ENCODE results near the gene FHIT.
"Not testable (repeated sequence)": the region's sequence is repeated elsewhere in the genome, so short reads cannot be mapped to it uniquely, and the experiment has no call there.

The FHIT gene

DNA sequence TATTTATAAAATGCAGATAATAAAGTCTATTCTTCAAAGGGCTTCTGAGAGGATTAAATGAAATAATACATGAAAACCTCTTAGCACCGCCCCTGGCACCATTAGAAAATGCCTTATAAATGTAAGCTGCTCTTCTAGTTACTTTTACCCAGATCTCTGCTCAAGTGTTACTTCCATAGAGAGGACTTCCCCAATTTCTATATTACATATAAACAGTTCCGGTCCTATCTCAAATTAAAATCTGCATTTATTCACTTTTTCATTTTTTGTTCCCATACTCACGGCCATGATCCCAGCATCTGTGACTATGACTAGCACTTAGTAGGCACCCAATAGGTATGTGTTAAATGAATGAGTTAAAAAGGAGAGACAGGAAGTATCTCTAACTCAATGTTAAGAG is 1310.5 kb downstream of the FHIT start:
- peak; percentile 0 for DNase-seq

DNA sequence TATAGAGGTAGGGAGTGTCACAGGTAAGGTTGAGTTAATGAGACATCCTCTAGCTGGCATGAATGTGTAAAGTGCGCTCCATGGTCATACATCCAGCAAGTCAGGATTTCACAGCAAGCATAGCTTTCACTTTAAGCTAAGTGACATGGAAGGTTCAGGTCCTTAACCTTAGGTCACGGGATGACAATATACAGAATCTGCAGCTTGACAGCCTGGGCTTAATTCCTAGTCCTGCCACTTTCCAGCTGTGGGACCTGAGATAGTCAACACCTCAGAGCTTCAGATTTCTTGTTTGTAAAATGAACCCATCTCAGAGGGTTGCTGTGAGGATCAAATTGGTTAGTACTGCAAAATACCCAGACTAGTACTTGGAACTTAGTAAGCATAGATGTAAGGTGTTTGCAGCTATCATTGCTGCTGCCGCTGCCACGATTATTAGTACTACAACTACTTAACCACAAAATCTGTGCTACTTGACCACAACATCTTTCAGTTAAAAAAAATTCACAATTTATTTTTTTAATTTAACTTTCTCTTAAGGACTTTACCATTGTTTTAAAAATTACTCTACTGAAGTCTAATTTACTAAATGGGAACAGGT is 1311.3 kb downstream of the FHIT start:
- no peak for DNase-seq

DNA sequence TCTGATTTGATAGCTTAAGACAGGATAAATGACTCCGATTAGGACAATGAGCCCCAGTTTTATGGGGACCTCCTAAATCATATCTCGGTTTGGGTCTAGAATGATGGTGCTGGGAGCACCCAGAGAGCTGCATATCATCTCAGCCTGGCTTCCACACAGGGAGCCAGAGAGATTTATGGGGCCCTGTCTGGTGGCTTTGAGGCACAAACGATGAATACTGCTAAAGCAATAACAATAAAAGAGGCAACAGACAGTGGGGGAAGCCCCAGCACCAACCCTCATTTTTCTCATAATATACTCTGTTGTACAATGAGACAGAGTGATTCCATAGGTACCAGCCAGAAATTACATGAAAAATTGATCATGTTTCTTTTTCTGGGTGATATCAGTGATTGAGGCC is 1312.4 kb downstream of the FHIT start:
- no peak for DNase-seq

DNA sequence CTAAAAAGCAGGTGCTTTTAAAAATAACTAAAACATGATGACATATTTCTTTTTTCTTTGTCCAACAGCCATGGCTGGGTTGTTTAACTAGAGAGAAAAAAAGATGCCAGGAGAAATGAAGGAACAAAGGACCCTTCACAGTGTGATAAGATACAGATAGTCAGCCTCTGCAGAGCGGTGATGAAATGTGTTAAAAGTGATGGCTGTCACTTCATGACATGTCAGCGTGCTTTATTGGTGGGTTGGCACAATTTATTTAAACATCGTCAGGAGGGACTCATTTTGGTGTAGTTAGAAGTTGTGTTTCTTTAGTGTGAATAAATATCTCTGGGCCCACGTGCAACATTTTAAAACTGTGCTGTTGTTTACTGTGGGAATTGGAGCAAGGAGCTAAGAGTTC is 1314.1 kb downstream of the FHIT start:
- no peak for DNase-seq

DNA sequence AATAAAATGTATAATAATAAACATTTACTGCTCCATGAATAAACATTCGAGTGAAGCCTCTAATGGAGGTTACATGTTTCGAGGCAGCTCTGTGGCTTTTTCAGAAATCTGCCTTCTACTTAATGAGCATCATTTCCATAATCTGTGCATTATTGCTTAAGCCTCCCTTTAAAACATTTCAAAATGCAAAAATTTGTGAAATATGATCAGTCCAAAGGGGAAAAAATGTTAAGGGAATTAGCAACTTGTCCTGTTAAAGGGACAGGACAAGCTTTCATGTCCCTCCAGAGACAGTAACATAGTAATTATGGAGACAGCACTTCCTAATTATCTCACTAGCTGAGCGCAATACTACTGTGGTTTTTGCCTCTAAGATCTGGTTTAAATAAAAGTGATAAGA is 1314.8 kb downstream of the FHIT start:
- DNase-seq: no peak

DNA sequence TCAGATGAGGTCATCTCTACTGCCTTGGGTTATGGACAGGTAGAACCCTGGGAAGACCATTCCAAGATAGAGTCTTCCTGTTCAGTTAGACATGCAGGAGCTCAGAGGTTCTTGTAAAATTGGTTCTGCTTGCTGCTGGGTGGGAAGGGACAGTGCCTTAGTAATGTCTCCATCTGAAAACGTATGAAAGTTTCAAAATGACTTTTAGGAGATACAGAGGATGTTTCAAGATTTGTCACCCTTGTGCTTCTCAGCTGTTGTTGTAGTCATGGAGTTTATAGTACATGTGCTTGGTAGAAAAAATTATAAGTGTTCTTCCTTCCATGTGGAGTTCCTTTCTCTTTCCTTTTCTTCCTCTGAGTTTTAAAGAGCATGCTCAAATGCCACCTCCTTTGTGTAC is 1316.2 kb downstream of the FHIT start:
- no peak for DNase-seq

DNA sequence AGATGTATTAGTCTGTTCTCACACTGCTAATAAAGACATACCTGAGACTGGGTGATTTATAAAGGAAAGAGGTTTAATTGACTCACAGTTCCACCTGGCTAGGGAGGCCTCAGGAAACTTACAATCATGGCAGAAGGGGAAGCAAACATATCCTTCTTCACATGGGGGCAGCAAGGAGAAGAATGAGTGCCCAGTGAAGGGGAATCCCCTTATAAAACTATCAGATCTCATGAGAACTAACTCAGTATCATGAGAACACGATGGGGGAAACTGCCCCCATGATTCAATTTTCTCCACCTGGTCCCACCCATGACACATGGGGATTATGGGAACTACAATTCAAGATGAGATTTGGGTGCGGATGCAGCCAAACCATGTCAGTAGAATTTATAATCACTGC is 1316.7 kb downstream of the FHIT start:
- not testable (repeated sequence) for DNase-seq

DNA sequence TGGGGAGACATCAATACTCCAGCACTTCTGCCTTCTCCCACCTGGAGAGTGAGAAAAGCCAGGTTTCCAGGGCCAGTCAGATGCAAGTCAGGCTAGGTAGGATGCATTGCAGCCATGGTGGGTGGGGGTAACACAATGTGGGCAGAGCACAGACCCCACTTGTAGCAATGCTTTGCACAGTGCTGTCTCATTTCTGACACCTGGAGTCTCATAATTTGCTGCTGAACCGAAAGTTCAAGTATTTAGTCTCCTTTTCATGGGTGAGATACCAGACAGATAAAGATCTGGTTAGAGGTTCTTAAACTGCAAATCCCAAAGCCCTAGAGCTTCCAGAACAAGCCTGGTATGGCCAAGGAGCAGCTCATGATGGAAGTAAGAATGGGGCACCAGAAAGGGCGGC is 1321.1 kb downstream of the FHIT start:
- DNase-seq: no peak

DNA sequence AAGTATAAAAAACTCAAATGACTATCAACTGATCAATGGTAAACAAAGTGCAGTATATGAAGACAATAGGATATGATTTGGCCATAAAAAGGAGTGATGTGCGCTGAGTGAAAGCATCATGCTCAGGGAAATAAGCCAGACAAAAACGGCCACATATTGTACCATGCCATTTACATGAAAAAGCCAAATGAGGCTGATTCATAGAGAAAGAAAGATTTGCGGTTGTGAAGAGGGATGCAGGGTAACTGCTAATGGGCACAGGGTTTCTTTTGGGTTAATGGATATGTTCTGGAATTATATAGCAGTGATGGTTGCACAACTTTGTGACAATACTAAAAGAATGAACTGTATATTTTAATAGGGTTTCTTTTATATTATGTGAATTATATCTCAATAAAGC is 1324.2 kb downstream of the FHIT start:
- no peak for DNase-seq

DNA sequence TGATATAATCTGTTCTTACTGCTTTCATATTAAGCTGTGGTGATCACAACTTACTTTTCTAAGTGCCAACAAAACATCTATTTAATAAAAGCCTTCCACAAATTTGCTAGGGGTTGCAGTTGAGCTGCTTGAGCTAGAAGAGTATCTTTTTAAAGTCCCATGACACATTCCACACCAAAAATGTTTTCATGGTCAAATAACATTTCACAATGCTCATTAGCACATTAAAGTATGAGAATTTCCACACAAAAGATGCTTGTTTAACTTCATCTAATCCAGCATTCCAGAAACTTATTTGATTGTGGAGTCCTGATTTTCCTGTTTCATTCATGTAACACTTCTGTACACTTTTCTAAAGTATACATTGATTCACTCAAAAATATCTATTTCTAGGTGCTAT is 1325.3 kb downstream of the FHIT start:
- no peak for DNase-seq

DNA sequence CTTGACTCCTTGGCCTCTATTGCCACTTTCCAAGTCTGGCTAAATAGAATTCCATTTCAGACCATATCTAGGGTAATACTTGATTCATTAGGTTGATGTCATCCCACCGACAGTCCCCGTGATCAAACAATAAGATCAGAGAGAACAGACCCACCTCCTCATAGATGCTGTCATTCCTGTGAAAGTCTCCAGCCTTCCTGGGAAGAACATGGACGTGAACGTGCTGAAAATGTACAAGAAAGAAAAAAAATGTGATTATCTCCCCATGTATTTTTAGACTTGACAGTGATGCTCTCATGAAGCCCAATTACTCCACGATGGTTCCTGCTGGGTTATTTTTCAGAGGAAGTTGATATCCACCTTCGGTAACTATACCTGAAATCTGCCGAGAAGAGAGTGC is 1329.1 kb downstream of the FHIT start:
- DNase-seq: no peak

DNA sequence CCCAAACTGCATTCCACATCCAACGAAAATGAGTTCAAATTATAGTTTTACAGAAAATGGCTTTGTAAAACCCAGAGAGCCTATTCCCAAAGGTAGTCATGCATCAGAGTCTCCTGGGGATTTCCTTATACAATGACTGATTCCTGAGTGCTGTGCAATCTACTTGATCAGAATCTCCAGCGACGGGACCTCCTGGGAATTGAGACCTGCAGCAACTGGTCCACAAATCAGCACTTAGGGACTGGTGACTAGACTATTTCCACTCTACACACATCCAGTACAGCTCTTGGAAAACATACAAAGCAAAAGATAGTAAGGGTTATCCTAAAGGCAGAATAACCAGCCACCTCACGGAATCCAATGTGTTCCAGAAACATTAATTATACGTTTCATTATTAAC is 1330.4 kb downstream of the FHIT start:
- DNase-seq: no peak

DNA sequence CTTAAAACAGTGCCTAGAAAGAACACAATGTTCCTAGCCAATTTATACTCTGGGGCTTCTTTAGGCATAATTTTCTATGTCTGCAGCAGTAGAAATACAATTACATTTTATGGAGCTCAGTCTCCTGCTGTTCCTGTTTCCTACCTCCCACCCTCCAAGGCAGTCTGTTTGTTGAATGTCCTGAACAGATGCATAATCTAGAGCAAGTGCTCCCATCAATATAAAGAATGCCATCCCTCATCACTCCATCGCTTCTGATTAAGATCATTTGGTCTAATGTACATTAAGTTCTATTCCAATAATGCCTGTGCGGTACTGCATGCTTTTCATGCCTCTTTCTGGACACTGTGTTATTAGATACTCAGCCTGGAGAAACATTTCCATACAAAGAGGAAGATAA is 1331.7 kb downstream of the FHIT start:
- no peak for DNase-seq

DNA sequence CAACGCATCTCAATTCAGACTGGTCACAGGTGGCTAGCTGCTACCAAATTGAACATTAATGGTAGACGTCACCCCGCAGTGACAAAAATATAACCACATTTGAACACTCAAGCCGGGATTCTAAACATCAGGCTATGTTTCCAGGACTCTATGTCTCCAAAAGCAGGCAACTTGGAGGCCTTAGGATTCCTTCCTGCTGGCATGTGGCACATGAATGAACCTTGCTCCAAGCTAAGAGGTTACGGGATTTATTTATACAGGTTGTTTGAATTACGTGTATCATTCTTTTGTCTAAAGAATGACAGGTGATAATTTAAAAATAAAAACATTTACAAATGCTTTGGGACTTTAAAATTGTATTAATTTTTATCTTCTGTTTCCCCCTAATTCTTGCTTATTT is 1337.0 kb downstream of the FHIT start:
- DNase-seq: no peak

DNA sequence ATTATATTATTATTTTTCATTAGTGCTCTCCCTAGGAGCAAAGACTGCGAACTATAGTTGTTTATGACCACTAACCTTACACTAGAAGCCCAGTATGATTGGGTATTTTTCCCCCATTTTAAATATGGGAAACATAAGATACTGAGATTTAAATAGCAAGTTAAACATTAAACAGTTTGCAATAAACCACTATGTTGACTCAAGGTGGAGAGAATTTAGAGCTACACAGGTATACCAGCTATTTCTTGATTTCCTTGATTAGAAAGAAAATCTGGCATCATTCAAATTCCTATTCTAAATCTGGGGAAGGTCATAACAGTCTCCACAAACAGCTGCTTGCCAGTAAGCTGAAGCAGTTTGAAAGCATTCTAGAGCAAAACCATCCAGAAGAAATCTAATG is 1337.6 kb downstream of the FHIT start:
- no peak for DNase-seq

DNA sequence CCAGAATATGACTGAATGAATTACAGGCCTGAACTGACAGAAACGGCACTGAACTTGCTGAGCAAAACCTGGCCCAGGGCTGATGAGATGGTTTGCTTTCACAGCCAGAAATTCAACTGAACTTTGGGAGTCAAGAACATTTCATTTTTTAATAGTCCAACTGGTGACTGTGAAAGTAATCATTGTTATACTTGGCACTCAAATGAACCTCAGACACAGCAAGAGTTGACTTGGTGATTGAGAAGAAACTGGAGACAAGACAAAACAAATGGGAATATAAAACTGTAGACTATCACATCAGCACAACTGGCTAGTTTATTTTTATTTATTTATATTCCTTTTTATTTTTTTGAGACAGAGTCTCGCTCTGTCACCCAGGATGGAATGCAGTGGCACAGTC is 1342.6 kb downstream of the FHIT start:
- no peak for DNase-seq

DNA sequence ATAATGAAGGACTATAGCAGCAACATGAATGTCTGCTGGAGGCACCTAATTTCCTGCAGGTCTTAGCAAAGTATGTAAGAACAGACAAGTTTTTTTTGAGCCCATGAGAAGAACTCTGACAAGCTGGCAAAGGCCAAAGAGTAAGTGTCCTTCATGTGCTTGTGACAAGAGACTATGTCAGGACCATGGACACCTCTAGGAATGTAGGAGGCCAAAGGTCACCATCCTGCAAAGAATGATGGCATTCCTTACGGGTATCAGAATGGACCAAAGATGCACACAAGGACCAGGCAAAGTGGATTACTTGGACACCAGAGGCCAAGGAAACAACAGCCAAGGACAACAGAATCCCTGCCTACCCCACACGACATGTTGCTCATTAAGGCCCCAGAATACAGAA is 1343.0 kb downstream of the FHIT start:
- no peak for DNase-seq

DNA sequence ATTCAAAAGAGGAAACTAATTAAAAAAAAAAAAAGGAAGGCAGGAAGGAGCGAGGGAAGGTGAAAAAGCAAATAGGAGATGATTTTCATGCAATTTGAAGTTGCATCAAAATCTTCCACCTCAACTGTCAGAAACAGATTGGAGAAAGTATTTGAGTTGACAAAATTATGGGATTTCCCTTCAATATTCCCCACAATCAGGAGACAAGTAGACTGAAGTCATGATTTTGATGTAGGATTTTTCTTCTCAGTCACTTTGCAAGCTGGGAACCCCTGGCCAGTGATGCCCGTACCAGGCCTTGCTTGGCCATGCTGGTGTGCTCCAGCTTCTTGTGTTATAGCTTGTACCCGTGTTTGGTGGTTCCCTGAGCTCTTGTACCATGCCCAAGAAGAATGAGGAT is 1347.0 kb downstream of the FHIT start:
- no peak for DNase-seq

DNA sequence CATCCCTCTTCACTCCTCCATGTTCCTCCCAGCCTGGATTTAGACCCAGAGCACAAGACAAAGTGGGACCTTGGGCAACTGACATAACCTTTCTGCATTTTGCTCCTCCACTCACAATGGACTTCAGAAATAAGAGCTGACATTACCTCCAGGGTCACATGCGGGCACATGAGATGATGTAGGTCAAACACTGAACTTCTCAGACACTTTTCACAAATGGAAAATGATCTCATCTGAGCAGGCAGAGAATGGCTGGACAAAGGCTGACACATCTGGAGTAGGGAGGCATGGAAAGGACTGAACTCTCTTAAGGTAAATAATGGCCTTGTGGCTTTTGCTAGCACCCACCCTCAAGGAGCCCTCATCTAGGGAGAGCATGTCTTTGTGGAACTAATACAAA is 1352.2 kb downstream of the FHIT start:
- DNase-seq: no peak

DNA sequence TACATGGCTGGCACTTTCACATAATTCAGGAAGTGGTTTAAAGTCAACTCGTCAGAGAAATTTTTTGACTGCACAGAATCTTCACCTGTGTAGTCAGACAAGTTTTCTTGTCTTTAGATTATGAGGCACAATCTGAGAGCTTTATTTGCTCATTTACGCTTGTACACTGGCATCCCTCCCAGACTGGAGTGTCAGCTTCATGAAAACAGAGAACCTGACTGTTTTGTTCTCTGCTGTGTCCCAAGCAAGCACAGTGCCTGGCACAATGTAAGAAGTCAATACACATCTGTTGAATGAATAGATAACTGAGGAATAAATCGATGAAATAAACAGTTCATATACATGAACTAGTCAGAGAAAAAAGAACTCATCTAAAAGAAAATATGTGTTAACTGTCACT is 1355.3 kb downstream of the FHIT start:
- DNase-seq: no peak

DNA sequence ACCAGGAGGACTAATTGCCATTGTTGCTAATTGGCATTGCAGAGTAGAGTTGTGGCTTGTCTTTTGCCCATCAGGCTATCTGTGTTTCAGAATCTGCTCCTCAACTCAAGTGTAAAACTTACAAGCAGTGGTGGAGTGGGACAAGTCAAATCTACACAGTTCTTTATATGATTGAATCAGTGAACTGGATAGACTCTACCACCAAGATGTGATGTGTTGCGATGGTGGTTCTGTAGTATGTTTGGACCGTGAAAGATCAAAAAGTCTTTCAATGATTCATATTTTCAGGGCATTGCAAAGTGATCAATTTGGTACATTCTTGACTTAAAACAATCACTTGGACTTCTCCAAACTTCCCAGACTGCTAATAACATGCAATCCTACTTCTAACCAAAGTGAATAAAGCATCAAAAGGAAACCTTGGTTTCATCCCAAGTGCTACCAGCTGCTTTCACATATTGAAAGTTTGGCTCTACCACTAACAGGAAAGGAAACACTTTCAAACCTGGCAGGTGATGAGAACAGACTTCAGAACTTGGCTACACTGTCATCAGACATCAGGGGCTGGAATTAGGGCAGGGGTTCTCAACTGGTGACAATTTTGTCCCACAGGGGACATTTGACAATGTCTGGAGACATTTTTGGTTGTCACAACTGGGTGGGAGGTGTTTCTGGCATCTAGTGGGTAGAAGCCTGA is 1356.7 kb downstream of the FHIT start:
- no peak for DNase-seq

DNA sequence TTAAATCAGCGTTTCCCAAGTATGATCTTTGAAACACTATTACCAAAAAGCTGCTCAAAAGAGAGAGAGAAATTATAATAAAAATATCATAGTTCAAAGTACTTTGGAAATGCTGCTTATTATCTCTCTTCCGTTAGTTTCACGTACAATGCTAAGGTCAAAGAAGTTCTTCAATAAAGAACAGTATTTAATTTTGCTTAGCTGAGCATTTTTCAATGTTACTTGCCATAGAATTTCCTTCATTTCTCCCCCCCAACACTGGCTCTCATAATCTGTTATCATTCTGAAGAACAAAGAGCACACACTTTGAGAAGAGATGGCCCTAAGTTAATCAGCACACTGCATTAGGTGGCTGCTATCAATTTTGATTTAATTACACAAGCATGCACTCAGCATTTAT is 1360.6 kb downstream of the FHIT start:
- no peak for DNase-seq

DNA sequence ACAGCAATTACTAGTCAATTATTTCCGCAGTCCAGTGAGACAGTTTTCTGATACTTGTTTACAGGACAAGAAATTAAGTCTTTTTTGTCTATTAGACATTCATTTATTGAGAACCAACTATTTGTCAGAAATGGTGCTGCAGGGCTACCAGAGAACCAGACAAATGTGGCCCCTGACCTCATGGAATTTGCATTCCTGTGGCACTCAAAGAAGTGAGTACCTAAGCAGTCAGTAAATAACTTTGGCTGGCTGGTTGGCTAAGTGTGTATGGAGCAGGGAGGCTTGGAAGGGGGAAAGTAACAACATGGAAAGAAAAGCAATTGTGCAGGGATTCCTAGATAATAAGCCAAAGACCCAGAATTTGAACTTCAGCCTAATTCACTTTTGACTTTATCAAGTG is 1364.5 kb downstream of the FHIT start:
- no peak for DNase-seq

DNA sequence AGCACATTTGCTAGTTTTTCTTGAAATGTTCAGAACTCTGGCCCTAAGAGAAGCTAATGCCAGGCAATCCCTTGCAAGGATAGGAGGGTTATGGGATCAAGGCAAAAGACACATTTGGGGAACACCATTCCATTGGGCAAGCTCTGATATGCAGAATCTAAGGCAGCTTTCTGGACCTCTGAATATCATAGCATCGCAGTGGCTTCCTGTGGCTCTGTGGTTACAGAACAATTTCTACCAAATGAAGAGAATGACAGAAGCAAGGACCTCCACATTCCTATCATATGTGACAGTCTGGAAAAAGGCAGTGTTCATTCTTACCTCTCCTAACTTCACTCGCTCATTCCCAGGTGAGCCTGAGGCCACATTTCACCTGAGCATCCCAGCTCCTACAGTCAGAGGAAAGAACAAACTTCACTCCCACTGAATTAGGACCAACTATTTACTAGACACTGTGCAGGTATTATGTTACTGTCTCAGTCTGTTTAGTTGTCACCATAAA is 1365.3 kb downstream of the FHIT start:
- no peak for DNase-seq

DNA sequence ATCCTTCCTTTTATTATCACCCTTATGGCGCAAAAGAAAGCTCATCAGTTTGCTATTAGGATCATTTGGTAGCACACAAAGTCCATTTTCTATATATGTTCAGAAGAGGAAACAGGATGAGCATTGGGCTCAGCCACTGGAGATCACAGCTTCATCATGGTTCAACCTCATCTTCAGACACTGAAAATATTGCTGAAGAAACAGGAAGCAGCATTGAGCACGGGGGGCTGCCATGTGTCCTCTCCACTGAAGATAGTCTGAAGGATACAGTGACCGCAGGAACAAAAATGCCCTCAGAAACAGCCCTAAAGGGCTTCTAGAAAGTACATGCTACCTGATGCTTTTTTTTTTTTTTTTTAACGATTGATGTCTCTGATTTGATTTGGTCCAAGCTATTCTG is 1366.2 kb downstream of the FHIT start:
- DNase-seq: no peak

Data from inflammatory macrophage treated with lipopolysaccharide for 4 hours (primary cell).